K562 (cell line): Measurements from ENCODE around the gene IL4I1. TPM values are rescaled to one million over a fixed set of nuclear protein-coding genes. Genes with fewer than 3 reads are reported as not detected.

ENCODE experiments used
- E2F3 ChIP-seq: fragments of 250-450 bp; sonication (Bioruptor Pico); IDR thresholded peaks from 2 replicates; pipeline ENCODE4 v1.4.0; 2020; ENCODE audit warnings: mild to moderate bottlenecking
- ELF4 ChIP-seq: fragments of 450-650 bp; formaldehyde crosslinking; IDR thresholded peaks from 2 replicates; pipeline ENCODE4 v1.4.0; 2022; ENCODE audit warnings: missing genetic modification characterization
- ILF3 ChIP-seq: fragments of 450-650 bp; IDR thresholded peaks from 2 replicates; pipeline ENCODE4 v1.6.1; 2018; ENCODE audit warnings: antibody characterized with exemption, mild to moderate bottlenecking, moderate library complexity, borderline replicate concordance
- PTTG1 ChIP-seq: fragments of 450-650 bp; IDR thresholded peaks from 2 replicates; pipeline ENCODE4 v1.6.1; 2016; ENCODE audit warnings: low read depth, mild to moderate bottlenecking, missing genetic modification characterization, missing compliant biosample characterization
- RBBP5 ChIP-seq: fragments of 200-600 bp; sonication (generic); IDR thresholded peaks from 2 replicates; pipeline ENCODE4 v1.6.1; 2012; ENCODE audit warnings: borderline replicate concordance, mild to moderate bottlenecking, low read length, control low read depth, inconsistent platforms; ENCODE audit not compliant: insufficient read depth, poor library complexity, severe bottlenecking
- ZBED1 ChIP-seq: IDR thresholded peaks from 2 replicates; pipeline ENCODE4 v1.6.1; 2014
- ZNF75A ChIP-seq: fragments of 450-650 bp; formaldehyde crosslinking; IDR thresholded peaks from 2 replicates; pipeline ENCODE4 v1.4.0; 2020; ENCODE audit warnings: mild to moderate bottlenecking
- polyA plus RNA-seq, 8 experiments: library from polyadenylated mRNA; depleted of rRNA in 4 of 8; stranded (reverse) in 5 of 8; unstranded in 3 of 8; fragments of >200 nt; fragmentation: Nextera tagmentation in 2 of 8; fragmentation: Illumina TruSeq in 1 of 8; extraction: Ambion mirVana in 2 of 8; extraction: Trizol in 1 of 8; gene quantifications; 2 replicates each; pipeline versions ENCODE4 v1.2.1 to v1.2.3, GENCODE V29; 2011 to 2014; ENCODE audit warnings: inconsistent platforms in 1 of 8, missing spikeins in 1 of 8
- total RNA-seq, 7 experiments: library from RNA; depleted of rRNA in 6 of 7; stranded (reverse); fragments of >200 nt in 6 of 7; fragmentation: Illumina TruSeq in 2 of 7; extraction: Trizol in 2 of 7; gene quantifications; 2 replicates each; pipeline versions ENCODE4 v1.2.1 to v1.2.3, GENCODE V29; 2011 to 2021; ENCODE audit warnings: low replicate concordance in 1 of 7
- TF ChIP-seq, protein P1 (sequence below): fragments of 200-800 bp; sonication (Bioruptor generic); IDR thresholded peaks from 2 replicates; pipeline ENCODE4 v1.6.1; 2016; ENCODE audit warnings: missing genetic modification characterization, missing compliant biosample characterization
- TF ChIP-seq, protein P2 (sequence below): fragments of 250-450 bp; sonication (Bioruptor Pico); IDR thresholded peaks from 2 replicates; pipeline ENCODE4 v1.9.0; 2021; ENCODE audit warnings: mild to moderate bottlenecking
- TF ChIP-seq, protein P3 (sequence below): fragments of 450-650 bp; IDR thresholded peaks from 2 replicates; pipeline ENCODE4 v1.6.1; 2016
- TF ChIP-seq, protein P4 (sequence below): sonication (generic); formaldehyde crosslinking; IDR thresholded peaks from 2 replicates; pipeline ENCODE4 v1.8.0; 2022; ENCODE audit warnings: mild to moderate bottlenecking, low read depth, missing genetic modification reagents
- TF ChIP-seq, protein P5 (sequence below): fragments of 450-650 bp; IDR thresholded peaks from 2 replicates; pipeline ENCODE4 v1.7.0; 2016; ENCODE audit warnings: borderline replicate concordance
- TF ChIP-seq, protein P6 (sequence below), 2 experiments: fragments of 450-650 bp; IDR thresholded peaks; 2 replicates each; pipeline ENCODE4 v1.6.1; 2016
- TF ChIP-seq, protein P7 (sequence below): sonication (generic); IDR thresholded peaks from 2 replicates; pipeline ENCODE4 v1.6.1; 2016

The IL4I1 gene
- total and polyA plus RNA-seq, 9 of the 15 experiments (the other 6 are each of a cell fraction or from before 2014, with no cell fraction given) = 0.06 to 0.95 (median 0.43) TPM; not detected in 2

DNA sequence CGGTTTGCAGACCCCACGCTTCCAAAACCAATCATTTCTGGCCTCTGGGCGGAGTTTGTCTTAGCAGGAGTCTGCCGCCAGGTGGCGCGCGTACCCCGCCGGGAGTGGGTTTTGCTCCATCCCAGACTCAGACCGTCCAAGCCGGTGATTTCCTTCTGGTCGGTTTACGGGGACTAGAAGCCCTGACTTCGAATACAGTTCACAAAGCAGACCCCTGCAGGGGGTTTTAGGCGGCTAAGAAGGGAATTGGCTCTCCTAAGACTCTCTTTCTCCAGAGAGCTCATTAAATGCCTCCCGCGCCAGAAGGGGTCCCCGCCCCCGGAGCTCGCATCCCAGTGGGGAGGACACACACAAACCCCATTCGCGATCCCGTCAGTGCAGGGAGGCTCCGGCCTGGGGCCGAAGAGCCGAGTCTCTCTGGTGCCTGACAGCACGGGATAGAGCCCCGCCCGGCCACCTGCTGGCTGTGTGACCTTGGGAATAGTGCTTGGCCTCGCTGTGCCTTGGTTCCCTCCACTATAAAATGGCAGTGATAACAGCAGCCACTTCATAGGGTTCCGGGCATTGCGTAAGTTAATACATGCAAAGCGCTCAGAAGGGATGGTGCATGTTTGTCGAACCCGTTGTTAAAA lies 41.2 kb upstream of the IL4I1 start (continued):
- TF ChIP-seq, protein P1, sequence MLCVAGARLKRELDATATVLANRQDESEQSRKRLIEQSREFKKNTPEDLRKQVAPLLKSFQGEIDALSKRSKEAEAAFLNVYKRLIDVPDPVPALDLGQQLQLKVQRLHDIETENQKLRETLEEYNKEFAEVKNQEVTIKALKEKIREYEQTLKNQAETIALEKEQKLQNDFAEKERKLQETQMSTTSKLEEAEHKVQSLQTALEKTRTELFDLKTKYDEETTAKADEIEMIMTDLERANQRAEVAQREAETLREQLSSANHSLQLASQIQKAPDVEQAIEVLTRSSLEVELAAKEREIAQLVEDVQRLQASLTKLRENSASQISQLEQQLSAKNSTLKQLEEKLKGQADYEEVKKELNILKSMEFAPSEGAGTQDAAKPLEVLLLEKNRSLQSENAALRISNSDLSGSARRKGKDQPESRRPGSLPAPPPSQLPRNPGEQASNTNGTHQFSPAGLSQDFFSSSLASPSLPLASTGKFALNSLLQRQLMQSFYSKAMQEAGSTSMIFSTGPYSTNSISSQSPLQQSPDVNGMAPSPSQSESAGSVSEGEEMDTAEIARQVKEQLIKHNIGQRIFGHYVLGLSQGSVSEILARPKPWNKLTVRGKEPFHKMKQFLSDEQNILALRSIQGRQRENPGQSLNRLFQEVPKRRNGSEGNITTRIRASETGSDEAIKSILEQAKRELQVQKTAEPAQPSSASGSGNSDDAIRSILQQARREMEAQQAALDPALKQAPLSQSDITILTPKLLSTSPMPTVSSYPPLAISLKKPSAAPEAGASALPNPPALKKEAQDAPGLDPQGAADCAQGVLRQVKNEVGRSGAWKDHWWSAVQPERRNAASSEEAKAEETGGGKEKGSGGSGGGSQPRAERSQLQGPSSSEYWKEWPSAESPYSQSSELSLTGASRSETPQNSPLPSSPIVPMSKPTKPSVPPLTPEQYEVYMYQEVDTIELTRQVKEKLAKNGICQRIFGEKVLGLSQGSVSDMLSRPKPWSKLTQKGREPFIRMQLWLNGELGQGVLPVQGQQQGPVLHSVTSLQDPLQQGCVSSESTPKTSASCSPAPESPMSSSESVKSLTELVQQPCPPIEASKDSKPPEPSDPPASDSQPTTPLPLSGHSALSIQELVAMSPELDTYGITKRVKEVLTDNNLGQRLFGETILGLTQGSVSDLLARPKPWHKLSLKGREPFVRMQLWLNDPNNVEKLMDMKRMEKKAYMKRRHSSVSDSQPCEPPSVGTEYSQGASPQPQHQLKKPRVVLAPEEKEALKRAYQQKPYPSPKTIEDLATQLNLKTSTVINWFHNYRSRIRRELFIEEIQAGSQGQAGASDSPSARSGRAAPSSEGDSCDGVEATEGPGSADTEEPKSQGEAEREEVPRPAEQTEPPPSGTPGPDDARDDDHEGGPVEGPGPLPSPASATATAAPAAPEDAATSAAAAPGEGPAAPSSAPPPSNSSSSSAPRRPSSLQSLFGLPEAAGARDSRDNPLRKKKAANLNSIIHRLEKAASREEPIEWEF (CRISPR knock-in tag) = no peak
- TF ChIP-seq ELF4 = no peak
- no peak for TF ChIP-seq RBBP5
- TF ChIP-seq, protein P2, sequence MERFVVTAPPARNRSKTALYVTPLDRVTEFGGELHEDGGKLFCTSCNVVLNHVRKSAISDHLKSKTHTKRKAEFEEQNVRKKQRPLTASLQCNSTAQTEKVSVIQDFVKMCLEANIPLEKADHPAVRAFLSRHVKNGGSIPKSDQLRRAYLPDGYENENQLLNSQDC (CRISPR knock-in tag) = no peak
- TF ChIP-seq E2F3 (CRISPR knock-in tag) = no peak
- TF ChIP-seq, protein P3, sequence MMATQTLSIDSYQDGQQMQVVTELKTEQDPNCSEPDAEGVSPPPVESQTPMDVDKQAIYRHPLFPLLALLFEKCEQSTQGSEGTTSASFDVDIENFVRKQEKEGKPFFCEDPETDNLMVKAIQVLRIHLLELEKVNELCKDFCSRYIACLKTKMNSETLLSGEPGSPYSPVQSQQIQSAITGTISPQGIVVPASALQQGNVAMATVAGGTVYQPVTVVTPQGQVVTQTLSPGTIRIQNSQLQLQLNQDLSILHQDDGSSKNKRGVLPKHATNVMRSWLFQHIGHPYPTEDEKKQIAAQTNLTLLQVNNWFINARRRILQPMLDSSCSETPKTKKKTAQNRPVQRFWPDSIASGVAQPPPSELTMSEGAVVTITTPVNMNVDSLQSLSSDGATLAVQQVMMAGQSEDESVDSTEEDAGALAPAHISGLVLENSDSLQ = no peak
- no peak for TF ChIP-seq ILF3
- TF ChIP-seq, protein P4, sequence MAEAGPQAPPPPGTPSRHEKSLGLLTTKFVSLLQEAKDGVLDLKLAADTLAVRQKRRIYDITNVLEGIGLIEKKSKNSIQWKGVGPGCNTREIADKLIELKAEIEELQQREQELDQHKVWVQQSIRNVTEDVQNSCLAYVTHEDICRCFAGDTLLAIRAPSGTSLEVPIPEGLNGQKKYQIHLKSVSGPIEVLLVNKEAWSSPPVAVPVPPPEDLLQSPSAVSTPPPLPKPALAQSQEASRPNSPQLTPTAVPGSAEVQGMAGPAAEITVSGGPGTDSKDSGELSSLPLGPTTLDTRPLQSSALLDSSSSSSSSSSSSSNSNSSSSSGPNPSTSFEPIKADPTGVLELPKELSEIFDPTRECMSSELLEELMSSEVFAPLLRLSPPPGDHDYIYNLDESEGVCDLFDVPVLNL (CRISPR knock-in tag) = no peak
- TF ChIP-seq, protein P5, sequence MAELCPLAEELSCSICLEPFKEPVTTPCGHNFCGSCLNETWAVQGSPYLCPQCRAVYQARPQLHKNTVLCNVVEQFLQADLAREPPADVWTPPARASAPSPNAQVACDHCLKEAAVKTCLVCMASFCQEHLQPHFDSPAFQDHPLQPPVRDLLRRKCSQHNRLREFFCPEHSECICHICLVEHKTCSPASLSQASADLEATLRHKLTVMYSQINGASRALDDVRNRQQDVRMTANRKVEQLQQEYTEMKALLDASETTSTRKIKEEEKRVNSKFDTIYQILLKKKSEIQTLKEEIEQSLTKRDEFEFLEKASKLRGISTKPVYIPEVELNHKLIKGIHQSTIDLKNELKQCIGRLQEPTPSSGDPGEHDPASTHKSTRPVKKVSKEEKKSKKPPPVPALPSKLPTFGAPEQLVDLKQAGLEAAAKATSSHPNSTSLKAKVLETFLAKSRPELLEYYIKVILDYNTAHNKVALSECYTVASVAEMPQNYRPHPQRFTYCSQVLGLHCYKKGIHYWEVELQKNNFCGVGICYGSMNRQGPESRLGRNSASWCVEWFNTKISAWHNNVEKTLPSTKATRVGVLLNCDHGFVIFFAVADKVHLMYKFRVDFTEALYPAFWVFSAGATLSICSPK = no peak
- TF ChIP-seq, protein P6, sequence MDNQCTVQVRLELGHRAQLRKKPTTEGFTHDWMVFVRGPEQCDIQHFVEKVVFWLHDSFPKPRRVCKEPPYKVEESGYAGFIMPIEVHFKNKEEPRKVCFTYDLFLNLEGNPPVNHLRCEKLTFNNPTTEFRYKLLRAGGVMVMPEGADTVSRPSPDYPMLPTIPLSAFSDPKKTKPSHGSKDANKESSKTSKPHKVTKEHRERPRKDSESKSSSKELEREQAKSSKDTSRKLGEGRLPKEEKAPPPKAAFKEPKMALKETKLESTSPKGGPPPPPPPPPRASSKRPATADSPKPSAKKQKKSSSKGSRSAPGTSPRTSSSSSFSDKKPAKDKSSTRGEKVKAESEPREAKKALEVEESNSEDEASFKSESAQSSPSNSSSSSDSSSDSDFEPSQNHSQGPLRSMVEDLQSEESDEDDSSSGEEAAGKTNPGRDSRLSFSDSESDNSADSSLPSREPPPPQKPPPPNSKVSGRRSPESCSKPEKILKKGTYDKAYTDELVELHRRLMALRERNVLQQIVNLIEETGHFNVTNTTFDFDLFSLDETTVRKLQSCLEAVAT (IDR thresholded peaks at IDR 0.05) = peak in 1 of 2 experiments; percentile 17; a peak in 1 of 4 replicates
- TF ChIP-seq, protein P7, sequence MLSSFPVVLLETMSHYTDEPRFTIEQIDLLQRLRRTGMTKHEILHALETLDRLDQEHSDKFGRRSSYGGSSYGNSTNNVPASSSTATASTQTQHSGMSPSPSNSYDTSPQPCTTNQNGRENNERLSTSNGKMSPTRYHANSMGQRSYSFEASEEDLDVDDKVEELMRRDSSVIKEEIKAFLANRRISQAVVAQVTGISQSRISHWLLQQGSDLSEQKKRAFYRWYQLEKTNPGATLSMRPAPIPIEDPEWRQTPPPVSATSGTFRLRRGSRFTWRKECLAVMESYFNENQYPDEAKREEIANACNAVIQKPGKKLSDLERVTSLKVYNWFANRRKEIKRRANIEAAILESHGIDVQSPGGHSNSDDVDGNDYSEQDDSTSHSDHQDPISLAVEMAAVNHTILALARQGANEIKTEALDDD = no peak
- TF ChIP-seq ZBED1 = no peak
- TF ChIP-seq ZNF75A = no peak
- TF ChIP-seq PTTG1 (tag) = no peak
